ENCODE measurements around the gene HSD17B2. TPM values are rescaled to one million over a fixed set of nuclear protein-coding genes. Genes with fewer than 3 reads are reported as not detected.

Gene HSD17B2, protein sequence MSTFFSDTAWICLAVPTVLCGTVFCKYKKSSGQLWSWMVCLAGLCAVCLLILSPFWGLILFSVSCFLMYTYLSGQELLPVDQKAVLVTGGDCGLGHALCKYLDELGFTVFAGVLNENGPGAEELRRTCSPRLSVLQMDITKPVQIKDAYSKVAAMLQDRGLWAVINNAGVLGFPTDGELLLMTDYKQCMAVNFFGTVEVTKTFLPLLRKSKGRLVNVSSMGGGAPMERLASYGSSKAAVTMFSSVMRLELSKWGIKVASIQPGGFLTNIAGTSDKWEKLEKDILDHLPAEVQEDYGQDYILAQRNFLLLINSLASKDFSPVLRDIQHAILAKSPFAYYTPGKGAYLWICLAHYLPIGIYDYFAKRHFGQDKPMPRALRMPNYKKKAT
- total RNA-seq, result 0.79 TPM
- 1.8 TPM for polyA plus RNA-seq (ENCODE audit: insufficient read depth, low read depth, low replicate concordance)
- long read RNA-seq, donor 1, partial matches to known transcripts, result 0 of 1 reads
- long read RNA-seq, donor 1, other reads (novel, unspliced or antisense), result 0 of 1 reads
- long read RNA-seq, donor 2, transcript HSD17B2-201 (5 exons, 1,455 nt), result major isoform, 6 of 11 reads
- long read RNA-seq, donor 2, partial matches to known transcripts, result 5 of 11 reads
- long read RNA-seq, donor 2, other reads (novel, unspliced or antisense), result 0 of 11 reads
- long read RNA-seq, donor 3, transcript HSD17B2-201 (5 exons, 1,455 nt), result major isoform, 14 of 15 reads
- long read RNA-seq, donor 3, partial matches to known transcripts, result 0 of 15 reads
- long read RNA-seq, donor 3, other reads (novel, unspliced or antisense), result 0 of 15 reads
- long read RNA-seq, donor 4, partial matches to known transcripts, result 0 of 4 reads
- long read RNA-seq, donor 4, other reads (novel, unspliced or antisense), result 0 of 4 reads
- long read RNA-seq, donor 5, result 0 reads
- long read RNA-seq, donor 6, partial matches to known transcripts, result 0 of 4 reads
- long read RNA-seq, donor 6, other reads (novel, unspliced or antisense), result 0 of 4 reads
- long read RNA-seq, donor 7, result 0 reads
- long read RNA-seq, donor 8, partial matches to known transcripts, result 0 of 3 reads
- long read RNA-seq, donor 8, other reads (novel, unspliced or antisense), result 0 of 3 reads
- long read RNA-seq, donor 9, partial matches to known transcripts, result 0 of 3 reads
- long read RNA-seq, donor 9, other reads (novel, unspliced or antisense), result 0 of 3 reads
- long read RNA-seq, donor 10, partial matches to known transcripts, result 0 of 3 reads
- long read RNA-seq, donor 10, other reads (novel, unspliced or antisense), result 0 of 3 reads

DNA sequence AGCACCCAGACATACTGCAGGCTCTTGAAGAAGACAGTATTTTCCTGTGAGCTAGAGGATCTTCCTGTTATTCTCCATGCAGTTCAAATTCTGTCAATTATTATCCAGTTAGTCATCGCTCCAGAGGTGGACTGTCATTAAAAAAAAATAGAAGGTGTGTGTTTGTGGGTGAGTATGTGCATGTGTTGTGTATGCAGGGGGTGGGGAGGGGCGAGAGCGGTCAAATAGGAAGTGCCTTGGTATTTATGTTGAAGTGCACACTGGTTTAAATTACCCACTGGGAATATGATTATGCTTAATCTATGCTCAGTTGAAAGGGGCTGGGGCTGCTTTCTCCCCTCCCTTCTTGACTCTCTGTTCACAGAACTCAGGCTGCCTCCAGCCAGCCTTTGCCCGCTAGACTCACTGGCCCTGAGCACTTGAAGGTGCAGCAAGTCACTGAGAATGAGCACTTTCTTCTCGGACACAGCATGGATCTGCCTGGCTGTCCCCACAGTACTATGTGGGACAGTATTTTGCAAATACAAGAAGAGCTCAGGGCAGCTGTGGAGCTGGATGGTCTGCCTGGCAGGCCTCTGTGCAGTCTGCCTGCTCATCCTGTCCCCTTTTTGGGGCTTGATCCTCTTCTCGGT, at the start of gene HSD17B2:
TSS of gene HSD17B2 (plus strand) at position 273 of the 632 bp plus-strand sequence. CDS start at position 445, 172 bp downstream.
- peaks cover 0 to 7% (median 6%) of the 10 kb centered on the region in 3 donors for H3K4me1 ChIP-seq (ENCODE audit: control insufficient read depth in 2 of 3, insufficient read depth in 2 of 3, low read depth in 1 of 3, low read length in 3 of 3)
- H3K36me3 ChIP-seq (ENCODE audit: control insufficient read depth in 2 of 3, insufficient read depth in 3 of 3, low read length in 3 of 3), result no peaks in the 10 kb centered on the region
- no peaks in the 10 kb centered on the region for H3K27me3 ChIP-seq (ENCODE audit: control insufficient read depth, insufficient read depth, low read length)
- TF ChIP-seq, protein P1, sequence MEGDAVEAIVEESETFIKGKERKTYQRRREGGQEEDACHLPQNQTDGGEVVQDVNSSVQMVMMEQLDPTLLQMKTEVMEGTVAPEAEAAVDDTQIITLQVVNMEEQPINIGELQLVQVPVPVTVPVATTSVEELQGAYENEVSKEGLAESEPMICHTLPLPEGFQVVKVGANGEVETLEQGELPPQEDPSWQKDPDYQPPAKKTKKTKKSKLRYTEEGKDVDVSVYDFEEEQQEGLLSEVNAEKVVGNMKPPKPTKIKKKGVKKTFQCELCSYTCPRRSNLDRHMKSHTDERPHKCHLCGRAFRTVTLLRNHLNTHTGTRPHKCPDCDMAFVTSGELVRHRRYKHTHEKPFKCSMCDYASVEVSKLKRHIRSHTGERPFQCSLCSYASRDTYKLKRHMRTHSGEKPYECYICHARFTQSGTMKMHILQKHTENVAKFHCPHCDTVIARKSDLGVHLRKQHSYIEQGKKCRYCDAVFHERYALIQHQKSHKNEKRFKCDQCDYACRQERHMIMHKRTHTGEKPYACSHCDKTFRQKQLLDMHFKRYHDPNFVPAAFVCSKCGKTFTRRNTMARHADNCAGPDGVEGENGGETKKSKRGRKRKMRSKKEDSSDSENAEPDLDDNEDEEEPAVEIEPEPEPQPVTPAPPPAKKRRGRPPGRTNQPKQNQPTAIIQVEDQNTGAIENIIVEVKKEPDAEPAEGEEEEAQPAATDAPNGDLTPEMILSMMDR (IDR thresholded peaks at IDR 0.05; ENCODE audit: borderline replicate concordance, extremely low read depth, insufficient read depth), result no peak
- DNase-seq, result peak in 2 of 5 donors; percentile 37 to 52
- intact Hi-C loops (cut with DNase I), result no loop called here
- peak within 1 kb of the TSS; percentile 13 to 35 (median 29) for H3K4me3 ChIP-seq (ENCODE audit: low read length in 3 of 3)
- no peak within 1 kb of the TSS for H3K27ac ChIP-seq (ENCODE audit: low read depth in 2 of 2, low read length in 2 of 2)
- no peaks in the 10 kb centered on the region for H3K9me3 ChIP-seq (ENCODE audit: control insufficient read depth in 2 of 3, insufficient read depth in 1 of 3, low read length in 3 of 3)
- H3K9ac ChIP-seq (ENCODE audit: low read length in 3 of 3), result no peak within 1 kb of the TSS
- FAIRE-seq, result no peak

DNA sequence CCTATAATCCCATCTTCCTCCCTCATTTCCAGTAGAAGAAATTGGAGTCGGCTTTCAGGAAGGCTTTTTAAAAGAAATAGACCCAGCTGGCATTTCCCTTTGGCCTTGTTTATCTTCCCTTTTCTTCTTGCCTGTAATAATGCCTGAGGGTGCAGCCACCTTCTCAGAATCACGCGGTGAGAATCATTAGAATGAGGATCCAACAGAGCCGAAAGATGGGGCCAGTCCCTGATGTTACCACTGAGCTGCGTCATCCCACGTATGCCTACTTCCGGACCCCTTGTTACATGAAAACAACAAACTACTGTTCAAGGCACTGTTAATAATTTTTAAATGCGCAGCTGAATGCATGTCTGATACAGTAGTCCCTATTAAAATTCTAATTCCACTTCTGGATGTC, 47.9 kb upstream of the HSD17B2 start:
- intact Hi-C loops (cut with DNase I), result no loop called here
- Histone ChIP-seq H3K9me3 (ENCODE audit: control insufficient read depth in 2 of 3, insufficient read depth in 1 of 3, low read length in 3 of 3) (no peaks in the 10 kb centered on the region), H3K36me3 (ENCODE audit: control insufficient read depth in 2 of 3, insufficient read depth in 3 of 3, low read length in 3 of 3) (no peaks in the 10 kb centered on the region), H3K4me3 (ENCODE audit: low read length in 3 of 3) (no peak overlapping the region), H3K27me3 (ENCODE audit: control insufficient read depth, insufficient read depth, low read length) (no peaks in the 10 kb centered on the region), H3K9ac (ENCODE audit: low read length in 3 of 3) (no peak overlapping the region), H3K4me1 (ENCODE audit: control insufficient read depth in 2 of 3, insufficient read depth in 2 of 3, low read depth in 1 of 3, low read length in 3 of 3) (peaks cover 0 to 2% (median 0%) of the 10 kb centered on the region in 3 donors), H3K27ac (ENCODE audit: low read depth in 2 of 2, low read length in 2 of 2) (peak overlapping the region in 1 of 2 donors; percentile 68)
- FAIRE-seq (no peak), DNase-seq (no peak)
- TF ChIP-seq, protein P1 (IDR thresholded peaks at IDR 0.05; ENCODE audit: borderline replicate concordance, extremely low read depth, insufficient read depth), result no peak

DNA sequence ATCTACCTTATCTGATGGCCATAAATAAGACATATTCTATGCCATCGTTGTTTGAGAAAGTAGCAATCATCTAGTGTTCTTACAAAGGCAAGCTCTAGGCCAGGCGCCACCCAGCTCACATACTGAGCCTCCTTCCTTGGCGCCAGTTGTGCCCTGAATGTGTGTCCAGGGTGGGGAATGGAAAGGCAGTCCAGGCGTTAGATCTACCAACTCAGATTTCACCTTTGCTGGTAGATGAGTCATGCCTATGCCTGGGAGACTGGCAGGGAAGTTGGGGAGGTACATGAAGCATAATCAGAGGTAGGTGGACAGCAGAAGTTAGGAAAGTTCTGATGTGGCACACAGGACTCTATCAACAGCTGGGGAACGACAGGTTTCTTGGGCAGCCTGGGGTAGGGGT, 47.3 kb upstream of the HSD17B2 start:
- H3K27ac ChIP-seq (ENCODE audit: low read depth in 2 of 2, low read length in 2 of 2), result peak overlapping the region; percentile 26 to 68
- TF ChIP-seq, protein P1 (IDR thresholded peaks at IDR 0.05; ENCODE audit: borderline replicate concordance, extremely low read depth, insufficient read depth), result no peak
- FAIRE-seq (no peak), DNase-seq (no peak)
- intact Hi-C loops (cut with DNase I), result no loop called here
- H3K4me1 ChIP-seq (ENCODE audit: control insufficient read depth in 2 of 3, insufficient read depth in 2 of 3, low read depth in 1 of 3, low read length in 3 of 3), result peaks cover 0 to 2% (median 0%) of the 10 kb centered on the region in 3 donors
- H3K9ac ChIP-seq (ENCODE audit: low read length in 3 of 3), result no peak overlapping the region
- no peak overlapping the region for H3K4me3 ChIP-seq (ENCODE audit: low read length in 3 of 3)
- no peaks in the 10 kb centered on the region for H3K27me3 ChIP-seq (ENCODE audit: control insufficient read depth, insufficient read depth, low read length)
- H3K9me3 ChIP-seq (ENCODE audit: control insufficient read depth in 2 of 3, insufficient read depth in 1 of 3, low read length in 3 of 3), result no peaks in the 10 kb centered on the region
- H3K36me3 ChIP-seq (ENCODE audit: control insufficient read depth in 2 of 3, insufficient read depth in 3 of 3, low read length in 3 of 3), result no peaks in the 10 kb centered on the region

Data from kidney (tissue), 22 donors.